DND-41 (cell line): ENCODE data around the gene MYDGF.

Experiments used
- EZH2 ChIP-seq: IDR thresholded peaks from 3 replicates; pipeline ENCODE4 v1.6.1; 2012; ENCODE audit warnings: borderline replicate concordance, low read depth, mild to moderate bottlenecking, moderate library complexity, low read length, inconsistent platforms; ENCODE audit not compliant: severe bottlenecking
- TF ChIP-seq, protein P1 (sequence below): IDR thresholded peaks from 2 replicates; pipeline ENCODE4 v1.5.1; 2012; ENCODE audit warnings: borderline replicate concordance, low read length, moderate library complexity, mild to moderate bottlenecking; ENCODE audit not compliant: poor library complexity, severe bottlenecking; ENCODE audit errors: extremely low read depth

GRCh38 chr19:4620675-4621074 lies 49.5 kb downstream of the MYDGF start:
- TF ChIP-seq, protein P1, sequence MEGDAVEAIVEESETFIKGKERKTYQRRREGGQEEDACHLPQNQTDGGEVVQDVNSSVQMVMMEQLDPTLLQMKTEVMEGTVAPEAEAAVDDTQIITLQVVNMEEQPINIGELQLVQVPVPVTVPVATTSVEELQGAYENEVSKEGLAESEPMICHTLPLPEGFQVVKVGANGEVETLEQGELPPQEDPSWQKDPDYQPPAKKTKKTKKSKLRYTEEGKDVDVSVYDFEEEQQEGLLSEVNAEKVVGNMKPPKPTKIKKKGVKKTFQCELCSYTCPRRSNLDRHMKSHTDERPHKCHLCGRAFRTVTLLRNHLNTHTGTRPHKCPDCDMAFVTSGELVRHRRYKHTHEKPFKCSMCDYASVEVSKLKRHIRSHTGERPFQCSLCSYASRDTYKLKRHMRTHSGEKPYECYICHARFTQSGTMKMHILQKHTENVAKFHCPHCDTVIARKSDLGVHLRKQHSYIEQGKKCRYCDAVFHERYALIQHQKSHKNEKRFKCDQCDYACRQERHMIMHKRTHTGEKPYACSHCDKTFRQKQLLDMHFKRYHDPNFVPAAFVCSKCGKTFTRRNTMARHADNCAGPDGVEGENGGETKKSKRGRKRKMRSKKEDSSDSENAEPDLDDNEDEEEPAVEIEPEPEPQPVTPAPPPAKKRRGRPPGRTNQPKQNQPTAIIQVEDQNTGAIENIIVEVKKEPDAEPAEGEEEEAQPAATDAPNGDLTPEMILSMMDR, result no peak
- TF ChIP-seq EZH2, result no peak
